Thyroid gland (tissue), 4 donors: ENCODE measurements around the gene H2BK1.

Experiments
- CTCF ChIP-seq, 6 experiments: fragments of 200-600 bp in 3 of 6; fragments of 450-650 bp in 3 of 6; sonication (generic) in 3 of 6; IDR thresholded peaks; one replicate each; pipeline ENCODE4 v1.5.1; 2016 to 2019; ENCODE audit warnings: antibody characterized with exemption in 6 of 6, mild to moderate bottlenecking in 2 of 6, inconsistent platforms in 1 of 6, moderate library complexity in 1 of 6
- POLR2A ChIP-seq, 2 donors: fragments of 450-650 bp; IDR thresholded peaks; one replicate each; pipeline ENCODE4 v1.6.1; 2017; ENCODE audit warnings: antibody characterized with exemption in 2 of 2, mild to moderate bottlenecking in 2 of 2, moderate library complexity in 1 of 2

- TF ChIP-seq CTCF (IDR thresholded peaks at IDR 0.05) (no peak), POLR2A (IDR thresholded peaks at IDR 0.05) (no peak)
These were observed 22.1 kb downstream of the H2BK1 start for GRCh38 chr7:151188252-151188542.
